Activated naive CD8-positive, alpha-beta T cell treated with anti-CD3 and anti-CD28 coated beads, Interleukin-2, amount 50 U/mL, for 16 hours (primary cell): Measurements from ENCODE around the gene TFCP2L1.
"Not testable (repeated sequence)": the region's sequence is repeated elsewhere in the genome, so short reads cannot be mapped to it uniquely, and the experiment has no call there.

Source experiments
- DNase-seq: peaks from one replicate; pipeline ENCODE4 v3.0.0-alpha.2; 2020; ENCODE audit warnings: low read depth, low spot score

The TFCP2L1 gene

GRCh38 chr2:121295911-121296650, 11.1 kb upstream of the TFCP2L1 start:
- no peak for DNase-seq

- DNase-seq: no peak
Measured at GRCh38 chr2:121294881-121295840, 10.2 kb upstream of the TFCP2L1 start.

GRCh38 chr2:121293450-121294325, 8.7 kb upstream of the TFCP2L1 start:
- no peak for DNase-seq

GRCh38 chr2:121291251-121291580, 6.2 kb upstream of the TFCP2L1 start:
- DNase-seq: no peak

- DNase-seq: no peak
Measured at GRCh38 chr2:121289271-121289670, 4.3 kb upstream of the TFCP2L1 start.

GRCh38 chr2:121288454-121289231, 3.6 kb upstream of the TFCP2L1 start:
- DNase-seq: no peak

- DNase-seq: no peak
Measured at GRCh38 chr2:121287956-121288355, 3.0 kb upstream of the TFCP2L1 start.

GRCh38 chr2:121287146-121287798, 2.3 kb upstream of the TFCP2L1 start:
- no peak for DNase-seq

GRCh38 chr2:121286506-121286905, 1.5 kb upstream of the TFCP2L1 start:
- DNase-seq: no peak

GRCh38 chr2:121285926-121286325, 924 bp upstream of the TFCP2L1 start:
- DNase-seq: no peak

- DNase-seq: no peak
Measured at GRCh38 chr2:121283670-121284462, 1.1 kb downstream of the TFCP2L1 start.

- no peak for DNase-seq
Measured at GRCh38 chr2:121282800-121283385, 2.1 kb downstream of the TFCP2L1 start.

- DNase-seq: no peak
Measured at GRCh38 chr2:121281694-121282093, 3.3 kb downstream of the TFCP2L1 start.

- DNase-seq: no peak
Measured at GRCh38 chr2:121281107-121281506, 3.9 kb downstream of the TFCP2L1 start.

GRCh38 chr2:121279476-121280220, 5.4 kb downstream of the TFCP2L1 start:
- no peak for DNase-seq

GRCh38 chr2:121276341-121276740, 8.7 kb downstream of the TFCP2L1 start:
- no peak for DNase-seq

- DNase-seq: no peak
Measured at GRCh38 chr2:121273116-121273515, 11.9 kb downstream of the TFCP2L1 start.

GRCh38 chr2:121272596-121272995, 12.4 kb downstream of the TFCP2L1 start:
- no peak for DNase-seq

- DNase-seq: not testable (repeated sequence)
Measured at GRCh38 chr2:121269436-121269835, 15.6 kb downstream of the TFCP2L1 start.
